Right lobe of liver (tissue), 6 donors: ENCODE measurements around the gene P3H2. TPM values are rescaled to one million over a fixed set of nuclear protein-coding genes. Genes with fewer than 3 reads are reported as not detected.

Experiments
- ATAC-seq, 4 donors: fragments of 200-7000 bp; cut with Tn5 transposase; one replicate each; pipeline ENCODE4 v1.9.1; 2020; ENCODE audit warnings: mild to moderate bottlenecking in 4 of 4, moderate library complexity in 4 of 4
- DNase-seq, 3 donors: peaks; one replicate each; pipeline ENCODE4 v3.0.0-alpha.2; 2020
- H3K27ac ChIP-seq, 3 donors: fragments of 200-600 bp; one replicate each; pipeline ENCODE4 v1.8.0; 2022
- H3K27me3 ChIP-seq, 2 donors: fragments of 200-600 bp; one replicate each; pipeline ENCODE4 v1.8.0; 2022
- H3K36me3 ChIP-seq, 4 donors: fragments of 200-600 bp; sonication (generic) in 1 of 4; one replicate each; pipeline versions ENCODE4 v1.5.1 to v1.8.0; 2017 to 2022; ENCODE audit warnings: control low read depth in 1 of 4
- H3K4me1 ChIP-seq, 4 donors: fragments of 200-600 bp; sonication (generic) in 1 of 4; one replicate each; pipeline versions ENCODE4 v1.5.1 to v1.8.0; 2017 to 2022; ENCODE audit warnings: control low read depth in 1 of 4
- H3K4me3 ChIP-seq, 3 donors: fragments of 200-600 bp; one replicate each; pipeline ENCODE4 v1.8.0; 2022
- H3K9me3 ChIP-seq, 4 donors: fragments of 200-600 bp; sonication (generic) in 1 of 4; one replicate each; pipeline versions ENCODE4 v1.5.1 to v1.8.0; 2017 to 2022; ENCODE audit warnings: control low read depth in 1 of 4
- POLR2A ChIP-seq: fragments of 450-650 bp; IDR thresholded peaks from one replicate; pipeline ENCODE4 v1.6.1; 2017; ENCODE audit warnings: antibody characterized with exemption, mild to moderate bottlenecking
- WGBS: methylation state at CpG from one replicate; pipeline ENCODE4 v1.1.6; 2018; ENCODE audit warnings: low coverage, low lambda C conversion rate; ENCODE audit not compliant: insufficient coverage; ENCODE audit errors: missing lambda C conversion rate; 5-methylcytosine and 5-hydroxymethylcytosine counted together
- intact Hi-C, 2 donors: fragments of 100-400 bp; cut with DNase I; formaldehyde crosslinking; loops; one replicate each; pipeline versions ENCODE4 v1.11.2 to v1.14.1; 2022
- total RNA-seq, 6 experiments: library from RNA; depleted of rRNA in 2 of 6; stranded (reverse); fragments of >200 nt in 2 of 6; fragmentation: NEBNext Ultra II Directional in 3 of 6; extraction: Animal tissue kit (Norgen Biotek cat#: 25700) in 3 of 6; gene quantifications; one replicate each; pipeline versions ENCODE4 v1.1.0 to v1.2.4, GENCODE V29; 2016 to 2023
- TF ChIP-seq, protein P1 (sequence below), 4 donors: fragments of 200-600 bp in 3 of 4; fragments of 450-650 bp in 1 of 4; IDR thresholded peaks; one replicate each; pipeline versions ENCODE4 v1.5.1 to v1.8.0; 2016 to 2022; ENCODE audit warnings: antibody characterized with exemption in 4 of 4, mild to moderate bottlenecking in 2 of 4
- donor health status: DM: no; HTN: yes; CAD: no.
- donor health status: DM: no; HTN: no; CAD: no.
- donor health status: DM: no; HTN: no; CAD: no.
- donor health status: DM: no; HTN: yes; CAD: no.
- donor health status: DM: no; HTN: yes; CAD: no.

P3H2 gene
- total RNA-seq, 6 experiments from 2014 or later = 3.2 to 8.7 (median 6.5) TPM

- no peak overlapping the region for H3K27ac ChIP-seq
- H3K4me3 ChIP-seq = no peak overlapping the region
- H3K9me3 ChIP-seq = no peaks in the 10 kb centered on the region
- WGBS = 50% methylated on average over 4 of the region's 4 CpGs
- DNase-seq (no peak), ATAC-seq (no peak)
- H3K36me3 ChIP-seq = no peaks in the 10 kb centered on the region
- intact Hi-C loops = no loop called here
- no peak for TF ChIP-seq POLR2A
- TF ChIP-seq, protein P1, sequence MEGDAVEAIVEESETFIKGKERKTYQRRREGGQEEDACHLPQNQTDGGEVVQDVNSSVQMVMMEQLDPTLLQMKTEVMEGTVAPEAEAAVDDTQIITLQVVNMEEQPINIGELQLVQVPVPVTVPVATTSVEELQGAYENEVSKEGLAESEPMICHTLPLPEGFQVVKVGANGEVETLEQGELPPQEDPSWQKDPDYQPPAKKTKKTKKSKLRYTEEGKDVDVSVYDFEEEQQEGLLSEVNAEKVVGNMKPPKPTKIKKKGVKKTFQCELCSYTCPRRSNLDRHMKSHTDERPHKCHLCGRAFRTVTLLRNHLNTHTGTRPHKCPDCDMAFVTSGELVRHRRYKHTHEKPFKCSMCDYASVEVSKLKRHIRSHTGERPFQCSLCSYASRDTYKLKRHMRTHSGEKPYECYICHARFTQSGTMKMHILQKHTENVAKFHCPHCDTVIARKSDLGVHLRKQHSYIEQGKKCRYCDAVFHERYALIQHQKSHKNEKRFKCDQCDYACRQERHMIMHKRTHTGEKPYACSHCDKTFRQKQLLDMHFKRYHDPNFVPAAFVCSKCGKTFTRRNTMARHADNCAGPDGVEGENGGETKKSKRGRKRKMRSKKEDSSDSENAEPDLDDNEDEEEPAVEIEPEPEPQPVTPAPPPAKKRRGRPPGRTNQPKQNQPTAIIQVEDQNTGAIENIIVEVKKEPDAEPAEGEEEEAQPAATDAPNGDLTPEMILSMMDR (IDR thresholded peaks at IDR 0.05) = no peak
- H3K4me1 ChIP-seq = no peaks in the 10 kb centered on the region
- H3K27me3 ChIP-seq = no peaks in the 10 kb centered on the region
These were observed 120.4 kb downstream of the P3H2 start for GRCh38 chr3:190000187-190000860.

GRCh38 chr3:189999718-190000117 is 121.0 kb downstream of the P3H2 start:
- intact Hi-C loops = no loop called here
- WGBS = 41% methylated on average over 4 of the region's 4 CpGs
- H3K27ac ChIP-seq = no peak overlapping the region
- H3K36me3 ChIP-seq = no peaks in the 10 kb centered on the region
- no peaks in the 10 kb centered on the region for H3K27me3 ChIP-seq
- H3K4me3 ChIP-seq = no peak overlapping the region
- DNase-seq (no peak), ATAC-seq (peak in 1 of 4 donors; percentile 45)
- no peaks in the 10 kb centered on the region for H3K9me3 ChIP-seq
- H3K4me1 ChIP-seq = no peaks in the 10 kb centered on the region
- no peak for TF ChIP-seq POLR2A
- TF ChIP-seq, protein P1 (IDR thresholded peaks at IDR 0.05) = no peak

- no peak for ATAC-seq
- H3K4me1 ChIP-seq = no peaks in the 10 kb centered on the region
These were observed 125.6 kb downstream of the P3H2 start for GRCh38 chr3:189995129-189995528.

DNA sequence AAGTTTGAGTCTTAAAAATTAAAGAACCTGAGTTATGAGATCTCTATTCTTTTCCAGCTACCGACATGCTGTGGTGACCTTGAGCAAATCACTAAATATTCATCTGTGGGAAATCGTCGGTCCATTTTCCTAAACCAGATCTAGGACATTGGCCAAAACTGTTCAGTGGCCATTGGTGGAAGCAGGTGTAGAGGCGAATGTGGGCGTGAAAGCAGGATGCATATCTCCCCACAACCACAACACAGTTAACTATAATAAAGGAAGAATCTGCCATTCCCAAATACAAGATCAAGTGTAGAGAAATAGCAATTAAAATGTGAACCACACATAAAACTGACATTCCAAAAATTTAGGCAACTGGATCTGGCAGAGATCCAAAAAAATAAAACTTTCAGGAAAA is 129.9 kb downstream of the P3H2 start:
- Histone ChIP-seq H3K4me3 (no peak overlapping the region), H3K4me1 (no peaks in the 10 kb centered on the region), H3K27ac (no peak overlapping the region), H3K27me3 (peaks cover 0 to 2% of the 10 kb centered on the region in 2 donors), H3K9me3 (no peaks in the 10 kb centered on the region), H3K36me3 (no peaks in the 10 kb centered on the region)
- 77% methylated on average over 5 of the region's 5 CpGs for WGBS
- DNase-seq = no peak
- ATAC-seq = no peak
- intact Hi-C loops = no loop called here
- TF ChIP-seq, protein P1 (IDR thresholded peaks at IDR 0.05) = no peak
- TF ChIP-seq POLR2A = no peak

More at GRCh38 chr3:189995129-189995528, 125.6 kb downstream of the P3H2 start:
- Histone ChIP-seq H3K9me3 (no peaks in the 10 kb centered on the region), H3K4me3 (no peak overlapping the region), H3K27ac (no peak overlapping the region), H3K36me3 (no peaks in the 10 kb centered on the region), H3K27me3 (peaks cover 0 to 2% of the 10 kb centered on the region in 2 donors)
- WGBS = 51% methylated on average over 3 of the region's 3 CpGs
- intact Hi-C loops = no loop called here
- TF ChIP-seq POLR2A = no peak
- TF ChIP-seq, protein P1 (IDR thresholded peaks at IDR 0.05) = no peak
- no peak for DNase-seq
